ENCODE results near the gene DAB1. TPM values are rescaled to one million over a fixed set of nuclear protein-coding genes. Genes with fewer than 3 reads are reported as not detected.

The DAB1 gene
- total RNA-seq, 1 donor from 2014 or later: 0.25 TPM

DNA sequence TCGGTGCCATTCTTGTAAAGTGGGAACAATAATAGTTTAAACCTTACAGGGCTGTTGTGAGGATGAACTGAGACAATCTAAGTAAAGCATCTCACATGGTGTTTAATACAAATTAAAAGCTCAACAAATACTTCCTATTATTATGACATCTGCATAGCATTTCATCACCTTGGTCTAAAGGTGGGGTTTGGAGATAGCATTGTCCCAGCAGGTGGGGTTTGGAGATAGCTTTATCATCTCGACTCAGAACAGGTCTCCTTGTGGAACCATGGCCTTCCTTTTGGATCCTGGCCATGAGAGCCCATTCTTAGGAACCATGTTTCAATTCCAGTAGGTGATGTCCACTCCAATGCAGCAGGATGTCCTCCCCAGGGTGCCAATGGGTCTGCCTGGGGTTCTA is 437.5 kb downstream of the DAB1 start:
- DNase-seq (ENCODE audit: low read depth): no peak
- no peak for TF ChIP-seq CTCF (IDR thresholded peaks at IDR 0.05; ENCODE audit: insufficient read depth, low read length, poor library complexity, severe bottlenecking)
- H3K36me3 ChIP-seq (ENCODE audit: control insufficient read depth, insufficient read depth, low read length): no peaks in the 10 kb centered on the region
- H3K4me3 ChIP-seq (ENCODE audit: low read depth, low read length): no peak overlapping the region
- no peaks in the 10 kb centered on the region for H3K27me3 ChIP-seq (ENCODE audit: control insufficient read depth, insufficient read depth, low read length)

DNA sequence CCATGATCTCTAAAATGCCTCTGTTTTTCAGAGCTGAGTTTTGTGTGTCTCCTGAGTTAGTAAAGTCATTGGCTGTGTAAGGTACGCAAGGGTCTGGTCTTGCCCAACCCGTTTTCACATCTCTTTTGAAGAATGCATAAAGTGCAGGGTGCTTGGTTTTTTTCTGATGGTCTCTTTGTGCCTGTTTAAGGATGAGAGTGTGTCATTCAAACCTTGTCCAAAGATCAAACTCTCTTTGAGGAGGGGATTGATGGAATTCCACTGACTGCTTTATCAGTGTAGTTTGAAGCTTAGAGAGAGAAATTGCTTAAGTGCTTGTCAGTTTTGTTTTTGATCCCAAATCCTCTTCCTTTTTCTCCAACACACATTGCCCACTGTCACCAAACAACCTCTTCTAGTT is 438.0 kb downstream of the DAB1 start:
- Histone ChIP-seq H3K36me3 (ENCODE audit: control insufficient read depth, insufficient read depth, low read length) (no peaks in the 10 kb centered on the region), H3K27me3 (ENCODE audit: control insufficient read depth, insufficient read depth, low read length) (no peaks in the 10 kb centered on the region), H3K4me3 (ENCODE audit: low read depth, low read length) (no peak overlapping the region)
- no peak for TF ChIP-seq CTCF (IDR thresholded peaks at IDR 0.05; ENCODE audit: insufficient read depth, low read length, poor library complexity, severe bottlenecking)
- DNase-seq (ENCODE audit: low read depth): no peak

- DNase-seq (ENCODE audit: low read depth): no peak
- no peak for TF ChIP-seq CTCF (IDR thresholded peaks at IDR 0.05; ENCODE audit: insufficient read depth, low read length, poor library complexity, severe bottlenecking)
- H3K27me3 ChIP-seq (ENCODE audit: control insufficient read depth, insufficient read depth, low read length): no peaks in the 10 kb centered on the region
- no peaks in the 10 kb centered on the region for H3K36me3 ChIP-seq (ENCODE audit: control insufficient read depth, insufficient read depth, low read length)
- H3K4me3 ChIP-seq (ENCODE audit: low read depth, low read length): no peak overlapping the region
These were observed 440.4 kb downstream of the DAB1 start for GRCh38 chr1:56983484-56983883.

- DNase-seq (ENCODE audit: low read depth): no peak
- Histone ChIP-seq H3K36me3 (ENCODE audit: control insufficient read depth, insufficient read depth, low read length) (no peaks in the 10 kb centered on the region), H3K4me3 (ENCODE audit: low read depth, low read length) (no peak overlapping the region), H3K27me3 (ENCODE audit: control insufficient read depth, insufficient read depth, low read length) (no peaks in the 10 kb centered on the region)
- no peak for TF ChIP-seq CTCF (IDR thresholded peaks at IDR 0.05; ENCODE audit: insufficient read depth, low read length, poor library complexity, severe bottlenecking)
These were observed 443.7 kb downstream of the DAB1 start for GRCh38 chr1:56979986-56980755.

DNA sequence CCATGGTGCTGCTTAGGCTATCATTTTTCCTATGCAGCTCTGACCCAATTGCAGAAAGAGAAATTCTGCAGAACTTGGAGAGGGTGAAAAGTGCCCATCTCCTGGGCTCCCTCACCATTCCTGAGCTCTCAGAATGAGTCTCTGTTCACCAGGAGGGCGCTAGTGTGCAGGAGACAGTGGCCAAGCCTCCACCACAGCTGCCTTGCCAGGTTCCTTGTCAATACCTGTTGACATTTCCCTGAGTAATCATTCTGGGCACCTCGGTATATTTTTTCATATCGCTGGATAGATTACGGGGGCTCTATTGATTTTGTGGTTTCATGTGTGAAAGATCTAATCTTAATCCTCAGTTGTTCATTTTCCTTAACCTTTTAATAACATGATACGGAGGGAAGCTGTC is 445.0 kb downstream of the DAB1 start:
- no peak for TF ChIP-seq CTCF (IDR thresholded peaks at IDR 0.05; ENCODE audit: insufficient read depth, low read length, poor library complexity, severe bottlenecking)
- Histone ChIP-seq H3K27me3 (ENCODE audit: control insufficient read depth, insufficient read depth, low read length) (no peaks in the 10 kb centered on the region), H3K4me3 (ENCODE audit: low read depth, low read length) (no peak overlapping the region), H3K36me3 (ENCODE audit: control insufficient read depth, insufficient read depth, low read length) (no peaks in the 10 kb centered on the region)
- DNase-seq (ENCODE audit: low read depth): no peak

- TF ChIP-seq CTCF (IDR thresholded peaks at IDR 0.05; ENCODE audit: insufficient read depth, low read length, poor library complexity, severe bottlenecking): no peak
- DNase-seq (ENCODE audit: low read depth): no peak
- H3K4me3 ChIP-seq (ENCODE audit: low read depth, low read length): no peak overlapping the region
- no peaks in the 10 kb centered on the region for H3K36me3 ChIP-seq (ENCODE audit: control insufficient read depth, insufficient read depth, low read length)
- no peaks in the 10 kb centered on the region for H3K27me3 ChIP-seq (ENCODE audit: control insufficient read depth, insufficient read depth, low read length)
These were observed 445.9 kb downstream of the DAB1 start for GRCh38 chr1:56977910-56978309.

Data from kidney epithelial cell (primary cell).